A549 treated with Mapracorat at 1 μM for 4 hours (cell line): ENCODE measurements around the gene TTK. TPM values are rescaled to one million over a fixed set of nuclear protein-coding genes. Genes with fewer than 3 reads are reported as not detected.

Source experiments
- total RNA-seq: library from RNA; stranded (reverse); fragments of 200-300 nt; extraction: Qiagen RNA extraction; gene quantifications from 5 replicates; pipeline ENCODE4 v1.2.3, GENCODE V29; 2022

Gene TTK
- 15.9 to 20.5 TPM (median 19.2 TPM) in 5 replicates for total RNA-seq

GRCh38 chr6:80004173-80005072 is at the start of gene TTK:
Gene TTK, plus strand, starts transcription at chr6:80004649. Its CDS starts 1,195 bp downstream, at chr6:80005844.

Other genes starting within 250 kb of the TTK start
- 1.5 to 1.8 TPM (median 1.6 TPM) in 5 replicates for gene ELOVL4, start 57.1 kb upstream of the TTK start, total RNA-seq
- gene BCKDHB, start 102.0 kb downstream of the TTK start, total RNA-seq = 4.7 to 6.5 TPM (median 5.4 TPM) in 5 replicates